GM12878 (cell line): ENCODE results near the gene NAT9. TPM values are rescaled to one million over a fixed set of nuclear protein-coding genes. Genes with fewer than 3 reads are reported as not detected.

Experiments used
- ATAC-seq: fragments of 200-7000 bp; cut with Tn5 transposase; 3 replicates; pipeline ENCODE4 v1.9.1; 2020; ENCODE audit warnings: mild to moderate bottlenecking, moderate library complexity
- BruUV-seq: library from RNA; stranded (reverse); fragments of 400-500 nt; replicated peaks from 2 replicates; lab custom pipeline; 2021; lab: Mats Ljungman, UMichigan
- CTCF ChIA-PET: fragments of 300-600 bp; sonication (Branson Sonifier 250); formaldehyde crosslinking; extraction: SDS; loops from one replicate; lab custom pipeline; 2021; ENCODE audit warnings: inconsistent platforms; lab: Yijun Ruan, JAX
- POLR2A ChIA-PET: fragments of 350-600 bp; formaldehyde crosslinking; extraction: SDS; loops from one replicate; lab custom pipeline; 2021; ENCODE audit warnings: inconsistent platforms; lab: Charles Lee
- RAD21 ChIA-PET: fragments of 300-600 bp; sonication (Branson Sonifier 250); formaldehyde crosslinking; loops from one replicate; lab custom pipeline; 2023; ENCODE audit warnings: antibody characterized with exemption; ENCODE audit not compliant: unreplicated experiment; lab: Charles Lee
- SMC1A ChIA-PET: fragments of 300-600 bp; sonication (Branson Sonifier 250); formaldehyde crosslinking; loops from one replicate; lab custom pipeline; 2023; ENCODE audit not compliant: unreplicated experiment, uncharacterized antibody; lab: Charles Lee
- DNase-seq: peaks from one replicate; pipeline ENCODE4 v3.0.0-alpha.2; 2011; ENCODE audit warnings: low read depth, low spot score
- FAIRE-seq: peaks from 3 replicates; lab custom pipeline; 2011; peaks lifted over from hg19 to GRCh38; lab: Jason Lieb, UNC
- H2AFZ ChIP-seq: 2 replicates; pipeline ENCODE4 v1.6.0; 2011; ENCODE audit warnings: low read depth, low read length, control low read depth; ENCODE audit not compliant: control insufficient read depth
- H3K27ac ChIP-seq: 2 replicates; pipeline ENCODE4 v1.5.1; 2011; ENCODE audit warnings: control low read depth; ENCODE audit not compliant: control insufficient read depth, insufficient read depth
- H3K27me3 ChIP-seq, 2 experiments: replicated peaks in 1 of 2; 2 replicates each; pipeline versions ENCODE4 v1.6.0 to v1.6.1; 2011; ENCODE audit warnings: low read length in 1 of 2; ENCODE audit not compliant: control insufficient read depth in 2 of 2, insufficient read depth in 2 of 2
- H3K36me3 ChIP-seq, 2 experiments: 2 replicates each; pipeline ENCODE4 v1.5.1; 2011; ENCODE audit warnings: low read length in 1 of 2; ENCODE audit not compliant: control insufficient read depth in 2 of 2, insufficient read depth in 2 of 2
- H3K4me1 ChIP-seq: 2 replicates; pipeline ENCODE4 v1.6.1; 2011; ENCODE audit warnings: mild to moderate bottlenecking, low read length, moderate library complexity, mixed read lengths; ENCODE audit not compliant: control insufficient read depth, insufficient read depth
- H3K4me2 ChIP-seq: 2 replicates; pipeline ENCODE4 v1.6.0; 2011; ENCODE audit warnings: control low read depth; ENCODE audit not compliant: control insufficient read depth, insufficient read depth
- H3K4me3 ChIP-seq: fragments of 200-600 bp; sonication (generic); 2 replicates; pipeline ENCODE4 v1.5.1; 2016
- H3K79me2 ChIP-seq: 2 replicates; pipeline ENCODE4 v1.6.0; 2011; ENCODE audit warnings: low read length; ENCODE audit not compliant: control insufficient read depth, insufficient read depth
- H3K9ac ChIP-seq: 2 replicates; pipeline ENCODE4 v1.8.0; 2011; ENCODE audit warnings: low read length, control low read depth, mixed read lengths; ENCODE audit not compliant: control insufficient read depth, insufficient read depth
- H3K9me3 ChIP-seq: replicated peaks from 3 replicates; pipeline ENCODE4 v1.5.1; 2011; ENCODE audit warnings: mild to moderate bottlenecking, low read length; ENCODE audit not compliant: control insufficient read depth, insufficient read depth
- H4K20me1 ChIP-seq: 2 replicates; pipeline ENCODE4 v1.6.0; 2011; ENCODE audit not compliant: control insufficient read depth, insufficient read depth
- BACH1 ChIP-seq: fragments of 450-650 bp; IDR thresholded peaks from 2 replicates; pipeline ENCODE4 v1.6.1; 2017; ENCODE audit warnings: mild to moderate bottlenecking, borderline replicate concordance
- CEBPB ChIP-seq, 2 experiments: fragments of 150-350 bp in 1 of 2; IDR thresholded peaks; 2 replicates each; pipeline ENCODE4 v1.6.1; 2012 to 2014; ENCODE audit warnings: low read depth in 2 of 2, low read length in 2 of 2, borderline replicate concordance in 1 of 2, inconsistent platforms in 1 of 2
- CHD4 ChIP-seq: fragments of 200-600 bp; sonication (generic); IDR thresholded peaks from 2 replicates; pipeline ENCODE4 v1.6.1; 2016; ENCODE audit warnings: mild to moderate bottlenecking
- E2F4 ChIP-seq: IDR thresholded peaks from 2 replicates; pipeline ENCODE4 v1.6.1; 2012; ENCODE audit warnings: low read depth, low read length, improper control_type of control experiment
- HDAC6 ChIP-seq: fragments of 200-600 bp; sonication (generic); IDR thresholded peaks from one replicate; pipeline ENCODE4 v1.8.0; 2017; ENCODE audit warnings: antibody characterized with exemption; ENCODE audit not compliant: unreplicated experiment
- IKZF1 ChIP-seq: fragments of 450-650 bp; conservative IDR thresholded peaks from 2 replicates; pipeline ENCODE4 v1.6.1; 2017; ENCODE audit warnings: antibody characterized with exemption, mild to moderate bottlenecking
- IKZF2 ChIP-seq, 2 experiments: fragments of 450-650 bp; IDR thresholded peaks; 2 replicates each; pipeline ENCODE4 v1.6.1; 2017; ENCODE audit warnings: mild to moderate bottlenecking in 2 of 2, moderate library complexity in 2 of 2
- LARP7 ChIP-seq: fragments of 450-650 bp; IDR thresholded peaks from 2 replicates; pipeline ENCODE4 v1.6.1; 2017; ENCODE audit warnings: mild to moderate bottlenecking
- MLLT1 ChIP-seq: fragments of 450-650 bp; IDR thresholded peaks from 2 replicates; pipeline ENCODE4 v1.6.1; 2016; ENCODE audit warnings: mild to moderate bottlenecking
- NR2C2 ChIP-seq: IDR thresholded peaks from 2 replicates; pipeline ENCODE4 v1.6.1; 2011; ENCODE audit warnings: borderline replicate concordance, low read depth; ENCODE audit not compliant: control insufficient read depth, insufficient read length
- RELB ChIP-seq: fragments of 450-650 bp; IDR thresholded peaks from 2 replicates; pipeline ENCODE4 v1.6.1; 2017; ENCODE audit warnings: low read depth, mild to moderate bottlenecking, moderate library complexity
- REST ChIP-seq: IDR thresholded peaks from 2 replicates; pipeline ENCODE4 v1.6.1; 2012; ENCODE audit warnings: mild to moderate bottlenecking, low read depth, low read length
- YBX1 ChIP-seq: fragments of 450-650 bp; IDR thresholded peaks from 2 replicates; pipeline ENCODE4 v1.6.1; 2016; ENCODE audit warnings: antibody characterized with exemption
- WGBS: methylation state at CpG from one replicate; pipeline ENCODE4 v1.1.6; 2016; ENCODE audit warnings: low lambda C conversion rate; ENCODE audit not compliant: insufficient replicate concordance, insufficient coverage; ENCODE audit errors: missing lambda C conversion rate; 5-methylcytosine and 5-hydroxymethylcytosine counted together
- in situ Hi-C: fragments of 300-500 bp; cut with MboI; formaldehyde crosslinking; loops from 9 replicates; pipeline ENCODE4 v1.14.3; 2018; ENCODE audit warnings: mixed read lengths
- intact Hi-C: fragments of 100-400 bp; cut with micrococcal nuclease; formaldehyde crosslinking; loops from one replicate; pipeline ENCODE4 v1.14.2; 2022; ENCODE audit not compliant: unreplicated experiment
- polyA plus RNA-seq, 11 experiments: library from polyadenylated mRNA; depleted of rRNA in 4 of 11; unstranded in 6 of 11; stranded (reverse) in 5 of 11; fragments of >200 nt; fragmentation: Nextera tagmentation in 4 of 11; fragmentation: Illumina TruSeq in 1 of 11; extraction: Ambion mirVana in 4 of 11; extraction: Trizol in 1 of 11; gene quantifications; 1 replicate in 1 of 11; 2 replicates in 10 of 11; pipeline versions ENCODE4 v1.2.1 to v1.2.3, GENCODE V29; 2011 to 2016; ENCODE audit warnings: inconsistent platforms in 2 of 11, missing spikeins in 2 of 11, low read depth in 1 of 11
- total RNA-seq, 4 experiments: library from RNA; depleted of rRNA in 3 of 4; stranded (reverse); fragments of >200 nt in 3 of 4; fragmentation: Illumina TruSeq in 1 of 4; extraction: Trizol in 1 of 4; gene quantifications; 2 replicates each; pipeline versions ENCODE4 v1.2.1 to v1.2.3, GENCODE V29; 2013 to 2021

The NAT9 gene
- total and polyA plus RNA-seq, 10 of the 15 experiments (the other 5 are each of a cell fraction or from before 2014, with no cell fraction given) = 3.5 to 45.3 (median 27.3) TPM

GRCh38 chr17:74814453-74814852 is 38.3 kb upstream of the NAT9 start (continued):
- TF ChIP-seq RELB = no peak

- no peak for TF ChIP-seq MLLT1
- TF ChIP-seq REST = no peak
- TF ChIP-seq CHD4 = no peak
- TF ChIP-seq CEBPB (IDR thresholded peaks at IDR 0.05; ENCODE audit: borderline replicate concordance in 1 of 2, low read depth in 2 of 2, low read length in 2 of 2) = no peak
- TF ChIP-seq E2F4 = no peak
- TF ChIP-seq YBX1 = no peak
- TF ChIP-seq BACH1 = no peak
- no peak for TF ChIP-seq HDAC6
- no peak for TF ChIP-seq IKZF2 (IDR thresholded peaks at IDR 0.05)
- TF ChIP-seq IKZF1 = no peak
- no peak for TF ChIP-seq NR2C2
- TF ChIP-seq LARP7 = no peak
- no peak overlapping the region for H3K4me2 ChIP-seq
- no peak overlapping the region for H3K4me3 ChIP-seq
- no peaks in the 10 kb centered on the region for H3K4me1 ChIP-seq
- intact Hi-C loops (no loop called here), in situ Hi-C loops (no loop called here)
- CTCF ChIA-PET = no interaction called here
- H3K9me3 ChIP-seq = no peaks in the 10 kb centered on the region
- BruUV-seq = no TSS peak
- no peaks in the 10 kb centered on the region for H4K20me1 ChIP-seq
- H3K36me3 ChIP-seq = no peaks in the 10 kb centered on the region; a peak in 2 of 4 replicates
- no peak overlapping the region for H2AFZ ChIP-seq
- DNase-seq (no peak), FAIRE-seq (no peak), ATAC-seq (no peak)
- RAD21 ChIA-PET = no interaction called here
- H3K9ac ChIP-seq = no peak overlapping the region
- POLR2A ChIA-PET = no interaction called here
- H3K27me3 ChIP-seq = no peaks in the 10 kb centered on the region
- SMC1A ChIA-PET = interaction anchor here (0.9 kb wide), 1 partner anchor 9 kb away, joined by 3 read pairs; no protein-coding TSS in a partner anchor
- no peak overlapping the region for H3K27ac ChIP-seq
- no peaks in the 10 kb centered on the region for H3K79me2 ChIP-seq
- WGBS = 65% methylated on average over 23 of the region's 23 CpGs
These were observed 36.2 kb upstream of the NAT9 start for GRCh38 chr17:74812109-74813009.
